BLaER1 treated with 17β-estradiol and CSF1 and Interleukin-3, amounts not matched to agents 10 nM and 100 nM (cell line): ENCODE results near the gene BACH2.
A peak's percentile ranks its signal among the peaks of the same experiment; 100 is the strongest.

Experiments
- H3K27ac ChIP-seq, 11 experiments: shearing (Covaris generic); formaldehyde crosslinking; 2 replicates each; pipeline ENCODE4 v1.8.1; 2022
- H3K27me3 ChIP-seq, 11 experiments: shearing (Covaris generic); formaldehyde crosslinking; 2 replicates each; pipeline ENCODE4 v1.8.1; 2022
- H3K36me3 ChIP-seq, 11 experiments: shearing (Covaris generic); formaldehyde crosslinking; 2 replicates each; pipeline ENCODE4 v1.8.1; 2022
- H3K4me1 ChIP-seq, 10 experiments: shearing (Covaris generic); formaldehyde crosslinking; 2 replicates each; pipeline ENCODE4 v1.8.1; 2022
- H3K4me2 ChIP-seq, 11 experiments: shearing (Covaris generic); formaldehyde crosslinking; 2 replicates each; pipeline ENCODE4 v1.8.1; 2022
- H3K4me3 ChIP-seq, 10 experiments: shearing (Covaris generic); formaldehyde crosslinking; 2 replicates each; pipeline ENCODE4 v1.8.1; 2022
- H3K9ac ChIP-seq, 11 experiments: shearing (Covaris generic); formaldehyde crosslinking; 2 replicates each; pipeline ENCODE4 v1.8.1; 2022
- H3K9me3 ChIP-seq, 11 experiments: shearing (Covaris generic); formaldehyde crosslinking; replicated peaks in 1 of 11; 2 replicates each; pipeline ENCODE4 v1.8.1; 2022
- H4K20me1 ChIP-seq, 11 experiments: shearing (Covaris generic); formaldehyde crosslinking; 2 replicates each; pipeline ENCODE4 v1.8.1; 2022
- Cebpa-rat ChIP-seq, 11 experiments: shearing (Covaris generic); IDR thresholded peaks; 2 replicates each; pipeline ENCODE4 v1.8.1; 2022

The BACH2 gene

GRCh38 chr6:90148867-90149266, 147.8 kb downstream of the BACH2 start:
- no peak overlapping the region; a peak in 1 of 22 replicates for H3K4me2 ChIP-seq
- H3K9me3 ChIP-seq, result no peaks in the 10 kb centered on the region
- H3K4me1 ChIP-seq, result peaks cover 0 to 35% (median 9%) of the 10 kb centered on the region in 10 experiments; a peak in 12 of 20 replicates
- H4K20me1 ChIP-seq, result peaks cover 0 to 78% (median 0%) of the 10 kb centered on the region in 11 experiments; a peak in 2 of 22 replicates
- H3K4me3 ChIP-seq, result no peak overlapping the region
- no peak overlapping the region for H3K27ac ChIP-seq
- no peaks in the 10 kb centered on the region for H3K27me3 ChIP-seq
- peaks cover 0 to 4% (median 0%) of the 10 kb centered on the region in 11 experiments; a peak in 1 of 22 replicates for H3K36me3 ChIP-seq
- TF ChIP-seq Cebpa-rat (IDR thresholded peaks at IDR 0.05), result no peak
- H3K9ac ChIP-seq, result no peak overlapping the region

- Histone ChIP-seq H3K27ac (peak overlapping the region in 4 of 11 experiments; percentile 32 to 67 (median 50); a peak in 7 of 22 replicates), H3K4me3 (no peak overlapping the region)
Observed at GRCh38 chr6:90146921-90147649, 149.6 kb downstream of the BACH2 start.

GRCh38 chr6:90146024-90146423, 150.6 kb downstream of the BACH2 start:
- Histone ChIP-seq H3K4me3 (no peak overlapping the region), H3K9ac (no peak overlapping the region), H3K4me1 (peaks cover 0 to 38% (median 9%) of the 10 kb centered on the region in 10 experiments; a peak in 12 of 20 replicates), H3K9me3 (no peaks in the 10 kb centered on the region), H4K20me1 (peaks cover 0 to 76% (median 0%) of the 10 kb centered on the region in 11 experiments; a peak in 2 of 22 replicates), H3K27ac (peak overlapping the region in 1 of 11 experiments; percentile 67; a peak in 1 of 22 replicates), H3K36me3 (peaks cover 0 to 4% (median 0%) of the 10 kb centered on the region in 11 experiments; a peak in 1 of 22 replicates), H3K27me3 (no peaks in the 10 kb centered on the region), H3K4me2 (peak overlapping the region in 2 of 11 experiments; percentile 3 to 5; a peak in 1 of 22 replicates)
- no peak for TF ChIP-seq Cebpa-rat (IDR thresholded peaks at IDR 0.05)

More at GRCh38 chr6:90146921-90147649, 149.6 kb downstream of the BACH2 start:
- Histone ChIP-seq H3K27me3 (no peaks in the 10 kb centered on the region), H3K4me2 (peak overlapping the region in 7 of 11 experiments; percentile 11 to 65 (median 55); a peak in 10 of 22 replicates), H3K36me3 (peaks cover 0 to 4% (median 0%) of the 10 kb centered on the region in 11 experiments; a peak in 1 of 22 replicates), H3K4me1 (peaks cover 0 to 38% (median 9%) of the 10 kb centered on the region in 10 experiments; a peak in 12 of 20 replicates), H3K9me3 (no peaks in the 10 kb centered on the region), H4K20me1 (peaks cover 0 to 80% (median 0%) of the 10 kb centered on the region in 11 experiments; a peak in 2 of 22 replicates), H3K9ac (0 out of 22 replicates have a peak overlapping the region, but pooled peaks of 1 of the 11 experiments have one; percentile 11)
- TF ChIP-seq Cebpa-rat (IDR thresholded peaks at IDR 0.05), result no peak

- Histone ChIP-seq H3K4me2 (no peak overlapping the region), H3K27me3 (no peaks in the 10 kb centered on the region), H3K9me3 (no peaks in the 10 kb centered on the region), H3K27ac (no peak overlapping the region), H3K4me1 (peaks cover 0 to 38% (median 9%) of the 10 kb centered on the region in 10 experiments; a peak in 12 of 20 replicates), H3K9ac (no peak overlapping the region), H4K20me1 (peaks cover 0 to 70% (median 0%) of the 10 kb centered on the region in 11 experiments; a peak in 2 of 22 replicates), H3K36me3 (peaks cover 0 to 4% (median 0%) of the 10 kb centered on the region in 11 experiments; a peak in 2 of 22 replicates), H3K4me3 (no peak overlapping the region)
- no peak for TF ChIP-seq Cebpa-rat (IDR thresholded peaks at IDR 0.05)
Observed at GRCh38 chr6:90144928-90145555, 151.6 kb downstream of the BACH2 start.

- H3K9ac ChIP-seq, result no peak overlapping the region
- H3K4me3 ChIP-seq, result no peak overlapping the region
- peaks cover 0 to 68% (median 0%) of the 10 kb centered on the region in 11 experiments; a peak in 2 of 22 replicates for H4K20me1 ChIP-seq
- no peaks in the 10 kb centered on the region for H3K9me3 ChIP-seq
- no peaks in the 10 kb centered on the region for H3K27me3 ChIP-seq
- 0 out of 22 replicates have a peak overlapping the region, but pooled peaks of 1 of the 11 experiments have one; percentile 13 for H3K27ac ChIP-seq
- peaks cover 0 to 44% (median 9%) of the 10 kb centered on the region in 10 experiments; a peak in 12 of 20 replicates for H3K4me1 ChIP-seq
- H3K36me3 ChIP-seq, result peaks cover 0 to 4% (median 0%) of the 10 kb centered on the region in 11 experiments; a peak in 2 of 22 replicates
- no peak for TF ChIP-seq Cebpa-rat (IDR thresholded peaks at IDR 0.05)
- H3K4me2 ChIP-seq, result no peak overlapping the region
Observed at GRCh38 chr6:90144396-90144795, 152.2 kb downstream of the BACH2 start.

GRCh38 chr6:90140683-90141082, 156.0 kb downstream of the BACH2 start:
- H3K4me1 ChIP-seq, result peaks cover 0 to 47% (median 5%) of the 10 kb centered on the region in 10 experiments; a peak in 10 of 20 replicates

GRCh38 chr6:90139272-90139817, 157.3 kb downstream of the BACH2 start:
- Histone ChIP-seq H3K36me3 (peaks cover 0 to 9% (median 0%) of the 10 kb centered on the region in 11 experiments; a peak in 4 of 22 replicates), H3K9me3 (no peaks in the 10 kb centered on the region; a peak in 1 of 22 replicates), H3K4me2 (peak overlapping the region in 1 of 11 experiments; percentile 37; a peak in 2 of 22 replicates), H3K27ac (peak overlapping the region in 4 of 11 experiments; percentile 21 to 60 (median 35); a peak in 4 of 22 replicates), H3K27me3 (no peaks in the 10 kb centered on the region), H4K20me1 (peaks cover 0 to 76% (median 0%) of the 10 kb centered on the region in 11 experiments; a peak in 2 of 22 replicates), H3K9ac (no peak overlapping the region), H3K4me1 (peaks cover 0 to 59% (median 10%) of the 10 kb centered on the region in 10 experiments; a peak in 10 of 20 replicates), H3K4me3 (no peak overlapping the region)
- no peak for TF ChIP-seq Cebpa-rat (IDR thresholded peaks at IDR 0.05)

More at GRCh38 chr6:90140683-90141082, 156.0 kb downstream of the BACH2 start:
- Histone ChIP-seq H4K20me1 (peaks cover 0 to 69% (median 0%) of the 10 kb centered on the region in 11 experiments; a peak in 2 of 22 replicates), H3K4me3 (no peak overlapping the region), H3K9me3 (no peaks in the 10 kb centered on the region), H3K4me2 (no peak overlapping the region), H3K9ac (no peak overlapping the region), H3K27me3 (no peaks in the 10 kb centered on the region), H3K27ac (no peak overlapping the region), H3K36me3 (peaks cover 0 to 4% (median 0%) of the 10 kb centered on the region in 11 experiments; a peak in 2 of 22 replicates)
- no peak for TF ChIP-seq Cebpa-rat (IDR thresholded peaks at IDR 0.05)
